ENCODE data around the gene RCAN1. TPM values are rescaled to one million over a fixed set of nuclear protein-coding genes. Genes with fewer than 3 reads are reported as not detected.
"Not testable (repeated sequence)": the region's sequence is repeated elsewhere in the genome, so short reads cannot be mapped to it uniquely, and the experiment has no call there.

RCAN1 gene
- total and polyA plus RNA-seq, 2 of the 13 experiments (the other 11 are each of a cell fraction or from before 2014, with no cell fraction given): 9.4 to 34.1 TPM

- TF ChIP-seq CEBPZ (IDR thresholded peaks at IDR 0.05; ENCODE audit: low read length): no peak
- TF ChIP-seq ZNF781 (CRISPR knock-in tag; IDR thresholded peaks at IDR 0.05; ENCODE audit: borderline replicate concordance, not compliant biosample characterization): no peak
Measured at GRCh38 chr21:34609933-34610549, 4.9 kb downstream of the RCAN1 start (continued).

- BruUV-seq (replicated peaks): no TSS peak
- Histone ChIP-seq H3K4me1 (ENCODE audit: insufficient read depth, low read length) (peaks cover 24% of the 10 kb centered on the region), H4K20me1 (ENCODE audit: insufficient read depth, low read length) (no peaks in the 10 kb centered on the region), H3K4me2 (ENCODE audit: low read depth, low read length) (no peak overlapping the region), H3K36me3 (replicated peaks in 1 of 2; ENCODE audit: control insufficient read depth in 1 of 2, insufficient read depth in 2 of 2, low read length in 2 of 2) (no peaks in the 10 kb centered on the region), H3K27ac (ENCODE audit: extremely low read length, insufficient read depth, low read length) (no peak overlapping the region), H3K27me3 (ENCODE audit: control insufficient read depth in 1 of 2, insufficient read depth in 2 of 2, low read length in 2 of 2) (no peaks in the 10 kb centered on the region), H3K79me2 (ENCODE audit: insufficient read depth, low read length) (no peaks in the 10 kb centered on the region), H3K4me3 (replicated peaks in 1 of 3; ENCODE audit: insufficient read depth in 1 of 3, low read depth in 2 of 3, low read length in 3 of 3) (no peak overlapping the region), H2AFZ (ENCODE audit: low read length) (no peak overlapping the region), H3K9me3 (ENCODE audit: low read length) (no peaks in the 10 kb centered on the region), H3K9ac (ENCODE audit: insufficient read depth, low read depth, low read length) (no peak overlapping the region)
- ATAC-seq (no peak), DNase-seq (ENCODE audit: low spot score) (no peak), FAIRE-seq (no peak)
- ChIA-PET CTCF (ENCODE audit: low intra/inter-chr PET ratio, low total read pairs) (no interaction called here), POLR2A (no interaction called here)
- in situ Hi-C loops (cut with HindIII; ENCODE audit: extremely low pct_ligation_motif_present, low pct_unique_long_range_greater_than_20kb): no loop called here
- TF ChIP-seq FOXA1 (IDR thresholded peaks at IDR 0.05): no peak
- no peak for TF ChIP-seq FOXA1 (CRISPR knock-in tag; IDR thresholded peaks at IDR 0.05)
- no peak for TF ChIP-seq ZNF24 (IDR thresholded peaks at IDR 0.05)
- TF ChIP-seq ZFYVE20 (CRISPR knock-in tag; IDR thresholded peaks at IDR 0.05; ENCODE audit: borderline replicate concordance, low read depth): no peak
- TF ChIP-seq DNMT1 (CRISPR knock-in tag; IDR thresholded peaks at IDR 0.05): no peak
- no peak for TF ChIP-seq SOX5 (CRISPR knock-in tag; IDR thresholded peaks at IDR 0.05; ENCODE audit: borderline replicate concordance)
- TF ChIP-seq STAT5B (CRISPR knock-in tag; IDR thresholded peaks at IDR 0.05): no peak
- no peak for TF ChIP-seq TRAFD1 (CRISPR knock-in tag; IDR thresholded peaks at IDR 0.05; ENCODE audit: borderline replicate concordance)
- TF ChIP-seq SCMH1 (CRISPR knock-in tag; IDR thresholded peaks at IDR 0.05; ENCODE audit: borderline replicate concordance): no peak
- WGBS (ENCODE audit: low lambda C conversion rate): over 99% methylated on average over 4 of the region's 4 CpGs
- intact Hi-C loops (cut with micrococcal nuclease; ENCODE audit: unreplicated experiment): no loop called here
Measured at GRCh38 chr21:34609244-34609932, 5.5 kb downstream of the RCAN1 start.

GRCh38 chr21:34607376-34607775 lies 7.5 kb downstream of the RCAN1 start:
- intact Hi-C loops (cut with micrococcal nuclease; ENCODE audit: unreplicated experiment); FAIRE-seq; ATAC-seq; H3K27me3 ChIP-seq (ENCODE audit: control insufficient read depth in 1 of 2, insufficient read depth in 2 of 2, low read length in 2 of 2); H4K20me1 ChIP-seq (ENCODE audit: insufficient read depth, low read length); H3K4me2 ChIP-seq (ENCODE audit: low read depth, low read length); in situ Hi-C loops (cut with HindIII; ENCODE audit: extremely low pct_ligation_motif_present, low pct_unique_long_range_greater_than_20kb); H3K27ac ChIP-seq (ENCODE audit: extremely low read length, insufficient read depth, low read length); H3K79me2 ChIP-seq (ENCODE audit: insufficient read depth, low read length); H3K9me3 ChIP-seq (ENCODE audit: low read length); POLR2A ChIA-PET; H3K4me3 ChIP-seq (replicated peaks in 1 of 3; ENCODE audit: insufficient read depth in 1 of 3, low read depth in 2 of 3, low read length in 3 of 3); H3K36me3 ChIP-seq (replicated peaks in 1 of 2; ENCODE audit: control insufficient read depth in 1 of 2, insufficient read depth in 2 of 2, low read length in 2 of 2); CTCF ChIA-PET (ENCODE audit: low intra/inter-chr PET ratio, low total read pairs); DNase-seq (ENCODE audit: low spot score); H3K9ac ChIP-seq (ENCODE audit: insufficient read depth, low read depth, low read length); BruUV-seq (replicated peaks); H2AFZ ChIP-seq (ENCODE audit: low read length): not testable (repeated sequence)
- WGBS (ENCODE audit: low lambda C conversion rate): 82% methylated on average over 5 of the region's 5 CpGs
- peaks cover 11% of the 10 kb centered on the region; the same call in 1 of the 2 replicates for H3K4me1 ChIP-seq (ENCODE audit: insufficient read depth, low read length)

All from HepG2 (cell line).